ENCODE measurements around the gene DCT.

The DCT gene

DNA sequence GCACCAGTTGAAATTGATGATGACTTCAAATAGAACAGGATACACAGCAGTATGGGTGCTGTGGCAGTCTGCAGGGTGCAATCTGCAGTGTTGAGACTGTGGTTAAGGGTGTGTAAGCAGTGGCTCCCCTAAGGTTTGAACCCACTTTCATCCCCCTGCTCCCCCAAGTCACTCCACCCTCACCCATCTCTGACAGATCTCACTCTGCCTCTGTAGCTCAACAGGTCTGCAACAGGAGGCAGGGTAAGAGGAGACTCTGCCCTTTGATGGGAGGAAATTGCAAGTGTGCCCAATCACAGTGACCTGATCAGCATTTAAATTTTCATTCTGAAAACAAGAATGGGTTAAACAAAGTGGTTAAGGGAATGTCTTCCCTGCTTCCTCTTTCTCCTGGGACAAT, 92.4 kb downstream of the DCT start:
- no peak overlapping the region for H3K4me3 ChIP-seq (ENCODE audit: low read depth, low read length)
- TF ChIP-seq, protein P1, sequence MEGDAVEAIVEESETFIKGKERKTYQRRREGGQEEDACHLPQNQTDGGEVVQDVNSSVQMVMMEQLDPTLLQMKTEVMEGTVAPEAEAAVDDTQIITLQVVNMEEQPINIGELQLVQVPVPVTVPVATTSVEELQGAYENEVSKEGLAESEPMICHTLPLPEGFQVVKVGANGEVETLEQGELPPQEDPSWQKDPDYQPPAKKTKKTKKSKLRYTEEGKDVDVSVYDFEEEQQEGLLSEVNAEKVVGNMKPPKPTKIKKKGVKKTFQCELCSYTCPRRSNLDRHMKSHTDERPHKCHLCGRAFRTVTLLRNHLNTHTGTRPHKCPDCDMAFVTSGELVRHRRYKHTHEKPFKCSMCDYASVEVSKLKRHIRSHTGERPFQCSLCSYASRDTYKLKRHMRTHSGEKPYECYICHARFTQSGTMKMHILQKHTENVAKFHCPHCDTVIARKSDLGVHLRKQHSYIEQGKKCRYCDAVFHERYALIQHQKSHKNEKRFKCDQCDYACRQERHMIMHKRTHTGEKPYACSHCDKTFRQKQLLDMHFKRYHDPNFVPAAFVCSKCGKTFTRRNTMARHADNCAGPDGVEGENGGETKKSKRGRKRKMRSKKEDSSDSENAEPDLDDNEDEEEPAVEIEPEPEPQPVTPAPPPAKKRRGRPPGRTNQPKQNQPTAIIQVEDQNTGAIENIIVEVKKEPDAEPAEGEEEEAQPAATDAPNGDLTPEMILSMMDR (IDR thresholded peaks at IDR 0.05; ENCODE audit: borderline replicate concordance, insufficient read depth, low read depth, low read length): no peak

Measured in GM12875 (cell line).